ENCODE data around the gene VEGFD.

DNA sequence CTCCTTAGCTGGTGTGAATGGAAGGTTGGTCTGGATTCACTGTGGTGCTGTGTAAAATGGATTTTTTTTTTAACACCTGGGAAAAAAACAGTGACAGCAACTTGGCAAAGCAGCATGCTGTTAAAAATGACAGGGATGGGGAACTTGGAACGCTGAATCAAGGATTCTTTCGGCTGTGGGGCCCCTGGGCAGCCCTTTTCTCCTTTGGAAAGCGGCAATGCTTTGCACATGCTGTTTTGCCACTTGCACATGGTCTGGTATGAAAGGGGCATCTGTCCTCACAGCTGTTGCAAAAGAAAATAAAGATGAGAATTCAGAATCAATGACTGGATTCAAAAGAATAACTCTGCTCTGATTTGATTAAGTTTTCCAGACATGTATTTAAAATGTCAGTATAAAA is 38.2 kb downstream of the VEGFD start:
- TF ChIP-seq, protein P1, sequence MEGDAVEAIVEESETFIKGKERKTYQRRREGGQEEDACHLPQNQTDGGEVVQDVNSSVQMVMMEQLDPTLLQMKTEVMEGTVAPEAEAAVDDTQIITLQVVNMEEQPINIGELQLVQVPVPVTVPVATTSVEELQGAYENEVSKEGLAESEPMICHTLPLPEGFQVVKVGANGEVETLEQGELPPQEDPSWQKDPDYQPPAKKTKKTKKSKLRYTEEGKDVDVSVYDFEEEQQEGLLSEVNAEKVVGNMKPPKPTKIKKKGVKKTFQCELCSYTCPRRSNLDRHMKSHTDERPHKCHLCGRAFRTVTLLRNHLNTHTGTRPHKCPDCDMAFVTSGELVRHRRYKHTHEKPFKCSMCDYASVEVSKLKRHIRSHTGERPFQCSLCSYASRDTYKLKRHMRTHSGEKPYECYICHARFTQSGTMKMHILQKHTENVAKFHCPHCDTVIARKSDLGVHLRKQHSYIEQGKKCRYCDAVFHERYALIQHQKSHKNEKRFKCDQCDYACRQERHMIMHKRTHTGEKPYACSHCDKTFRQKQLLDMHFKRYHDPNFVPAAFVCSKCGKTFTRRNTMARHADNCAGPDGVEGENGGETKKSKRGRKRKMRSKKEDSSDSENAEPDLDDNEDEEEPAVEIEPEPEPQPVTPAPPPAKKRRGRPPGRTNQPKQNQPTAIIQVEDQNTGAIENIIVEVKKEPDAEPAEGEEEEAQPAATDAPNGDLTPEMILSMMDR (IDR thresholded peaks at IDR 0.05 in 4 of 5, conservative IDR thresholded peaks at IDR 0.05 in 1 of 5) = no peak
- no peak for TF ChIP-seq POLR2A (IDR thresholded peaks at IDR 0.05)

All from gastrocnemius medialis (tissue), 4 donors.